Measurements from ENCODE around the gene ITGB3.

ITGB3 gene

DNA sequence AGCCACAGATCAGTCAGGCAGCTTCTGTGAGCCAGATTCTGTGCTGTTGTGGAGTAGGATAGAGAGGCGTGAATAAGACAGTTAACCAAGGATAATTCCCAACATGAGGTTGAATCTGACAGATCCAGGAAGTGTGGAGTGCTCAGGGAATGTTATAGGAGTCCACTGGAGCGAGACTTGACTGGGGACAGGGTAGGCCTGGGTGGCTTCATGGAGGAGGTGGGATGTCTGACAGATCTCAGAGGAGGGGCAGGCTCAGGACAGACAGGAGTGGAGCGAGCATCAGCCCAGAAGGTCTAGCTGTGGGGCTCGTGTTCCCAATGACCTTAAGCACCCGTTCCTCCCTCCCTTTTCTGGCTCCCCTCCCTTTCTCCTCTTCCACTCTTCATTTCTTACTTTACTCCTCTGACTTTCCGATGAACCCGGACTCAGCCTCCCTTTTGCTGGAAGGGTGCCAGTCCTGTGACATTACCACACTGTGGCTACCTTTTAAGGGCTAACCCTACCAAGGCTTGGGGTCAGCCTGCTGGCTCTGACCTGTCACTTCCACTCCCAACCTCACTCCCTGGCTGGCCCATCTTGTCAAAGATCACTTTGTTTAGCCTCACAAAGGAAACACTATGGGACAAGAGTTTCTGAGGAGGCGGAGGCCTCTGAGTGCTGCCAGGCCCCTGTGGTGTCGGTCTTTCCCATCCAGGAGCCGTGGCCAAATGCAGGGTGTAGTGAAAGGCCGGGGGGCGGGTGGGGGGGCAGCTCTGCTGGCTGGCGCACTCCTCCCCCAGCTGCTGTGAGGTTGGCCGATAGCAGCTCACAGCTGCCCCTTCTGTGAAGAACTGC lies 41.6 kb downstream of the ITGB3 start:
- Histone ChIP-seq H3K9me3 (ENCODE audit: control insufficient read depth, low read length) (no peaks in the 10 kb centered on the region), H3K4me1 (ENCODE audit: control insufficient read depth, insufficient read depth, low read length) (peaks cover 19% of the 10 kb centered on the region), H3K27ac (ENCODE audit: insufficient read depth, low read depth, low read length, poor library complexity, severe bottlenecking) (peak overlapping the region; percentile 31), H3K36me3 (ENCODE audit: control insufficient read depth, insufficient read depth, low read length) (no peaks in the 10 kb centered on the region), H3K4me3 (ENCODE audit: insufficient read depth, low read depth, low read length) (no peak overlapping the region), H3K27me3 (ENCODE audit: control insufficient read depth, insufficient read depth, low read length, poor library complexity, severe bottlenecking) (no peaks in the 10 kb centered on the region)
- 46 to 55% methylated on average over 14 of the region's 14 CpGs for WGBS, 2 experiments

DNA sequence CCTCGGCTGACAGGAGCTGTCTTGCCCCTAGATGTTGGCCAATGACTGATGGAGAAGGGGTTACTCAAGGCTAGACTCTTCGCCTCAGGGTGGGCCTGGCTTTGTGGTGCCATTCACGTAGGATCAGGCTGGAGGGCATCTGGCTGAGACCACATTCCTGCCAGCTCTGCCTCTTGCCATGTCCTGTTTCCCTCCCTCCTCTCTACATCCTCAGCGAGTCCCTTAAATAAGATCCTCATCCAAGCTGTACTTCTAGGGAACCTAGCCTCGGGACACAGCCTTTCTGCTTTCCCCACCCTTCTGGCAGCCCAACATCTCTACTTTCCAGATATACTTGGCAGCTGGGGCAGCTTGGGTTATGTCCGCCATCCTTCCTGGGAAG lies 42.2 kb downstream of the ITGB3 start:
- 70 to 72% methylated on average over 6 of the region's 6 CpGs for WGBS, 2 experiments
- H3K27ac ChIP-seq (ENCODE audit: insufficient read depth, low read depth, low read length, poor library complexity, severe bottlenecking), result peak overlapping the region; percentile 31
- no peaks in the 10 kb centered on the region for H3K27me3 ChIP-seq (ENCODE audit: control insufficient read depth, insufficient read depth, low read length, poor library complexity, severe bottlenecking)

DNA sequence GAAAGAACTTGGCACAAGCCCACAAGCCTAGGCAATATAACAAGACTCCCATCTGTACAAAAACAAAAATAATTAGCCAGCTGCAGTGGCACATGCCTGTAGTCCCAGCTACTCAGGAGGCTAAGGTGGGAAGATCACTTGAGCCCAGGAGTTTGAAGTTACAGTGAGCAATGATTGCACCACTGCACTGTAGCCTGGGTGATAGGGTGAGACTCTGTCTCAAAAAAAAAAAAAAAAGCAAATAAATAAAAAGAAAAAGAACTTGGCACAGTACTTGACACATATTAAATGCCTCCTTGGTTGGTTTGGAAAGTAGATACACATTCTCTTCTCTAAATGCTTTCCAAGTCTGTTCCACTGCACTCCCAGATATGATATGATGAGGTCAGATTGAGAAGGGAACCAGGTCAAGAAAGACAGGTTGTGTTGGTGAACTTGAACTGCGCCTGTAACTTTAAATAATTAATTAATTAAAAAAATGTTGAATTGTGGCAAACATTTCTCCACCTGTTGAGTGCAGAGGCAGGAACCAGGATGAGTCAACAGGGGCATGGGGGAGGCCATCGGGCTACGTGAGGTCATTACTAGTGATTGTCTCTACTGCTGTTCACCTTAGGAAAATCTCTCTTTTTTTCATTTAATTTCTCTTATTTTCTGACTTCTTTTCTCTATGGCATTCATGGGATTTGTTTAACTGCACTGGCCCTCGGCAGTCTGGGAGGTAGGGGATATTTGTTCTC lies 44.2 kb downstream of the ITGB3 start:
- Histone ChIP-seq H3K36me3 (ENCODE audit: control insufficient read depth, insufficient read depth, low read length) (no peaks in the 10 kb centered on the region), H3K27ac (ENCODE audit: insufficient read depth, low read depth, low read length, poor library complexity, severe bottlenecking) (no peak overlapping the region), H3K4me3 (ENCODE audit: insufficient read depth, low read depth, low read length) (no peak overlapping the region), H3K27me3 (ENCODE audit: control insufficient read depth, insufficient read depth, low read length, poor library complexity, severe bottlenecking) (no peaks in the 10 kb centered on the region), H3K4me1 (ENCODE audit: control insufficient read depth, insufficient read depth, low read length) (peaks cover 19% of the 10 kb centered on the region), H3K9me3 (ENCODE audit: control insufficient read depth, low read length) (no peaks in the 10 kb centered on the region)
- 92 to 94% methylated on average over 3 to 4 of the region's 4 CpGs for WGBS, 2 experiments

More for the DNA sequence above, 42.2 kb downstream of the ITGB3 start:
- H3K4me1 ChIP-seq (ENCODE audit: control insufficient read depth, insufficient read depth, low read length), result peaks cover 19% of the 10 kb centered on the region
- H3K4me3 ChIP-seq (ENCODE audit: insufficient read depth, low read depth, low read length), result no peak overlapping the region
- no peaks in the 10 kb centered on the region for H3K36me3 ChIP-seq (ENCODE audit: control insufficient read depth, insufficient read depth, low read length)
- no peaks in the 10 kb centered on the region for H3K9me3 ChIP-seq (ENCODE audit: control insufficient read depth, low read length)

DNA sequence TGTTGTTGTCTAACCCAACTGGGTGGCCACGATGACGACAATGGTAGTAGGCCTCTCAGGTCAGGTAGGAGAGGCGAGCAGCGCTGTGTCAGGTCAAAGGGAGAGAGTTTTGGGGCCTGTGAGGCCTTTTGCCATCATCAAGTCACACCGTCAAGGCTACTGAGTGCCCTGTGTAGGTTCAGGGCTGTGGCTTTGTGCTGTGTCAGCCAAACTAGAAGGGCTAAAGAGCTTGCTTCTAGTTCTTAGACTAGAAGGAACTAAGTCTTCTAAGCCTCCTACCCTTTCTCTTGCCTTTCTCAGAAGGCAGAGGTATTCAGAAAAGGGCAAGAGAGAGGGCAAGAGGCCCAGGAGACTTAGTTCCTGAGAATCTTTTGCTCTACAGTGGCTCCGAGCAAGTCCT lies 45.1 kb downstream of the ITGB3 start:
- H3K9me3 ChIP-seq (ENCODE audit: control insufficient read depth, low read length), result no peaks in the 10 kb centered on the region
- H3K4me1 ChIP-seq (ENCODE audit: control insufficient read depth, insufficient read depth, low read length), result peaks cover 19% of the 10 kb centered on the region
- no peaks in the 10 kb centered on the region for H3K36me3 ChIP-seq (ENCODE audit: control insufficient read depth, insufficient read depth, low read length)
- no peak overlapping the region for H3K4me3 ChIP-seq (ENCODE audit: insufficient read depth, low read depth, low read length)
- 95% methylated on average over 6 of the region's 6 CpGs for WGBS, 2 experiments
- H3K27ac ChIP-seq (ENCODE audit: insufficient read depth, low read depth, low read length, poor library complexity, severe bottlenecking), result no peak overlapping the region
- H3K27me3 ChIP-seq (ENCODE audit: control insufficient read depth, insufficient read depth, low read length, poor library complexity, severe bottlenecking), result no peaks in the 10 kb centered on the region

DNA sequence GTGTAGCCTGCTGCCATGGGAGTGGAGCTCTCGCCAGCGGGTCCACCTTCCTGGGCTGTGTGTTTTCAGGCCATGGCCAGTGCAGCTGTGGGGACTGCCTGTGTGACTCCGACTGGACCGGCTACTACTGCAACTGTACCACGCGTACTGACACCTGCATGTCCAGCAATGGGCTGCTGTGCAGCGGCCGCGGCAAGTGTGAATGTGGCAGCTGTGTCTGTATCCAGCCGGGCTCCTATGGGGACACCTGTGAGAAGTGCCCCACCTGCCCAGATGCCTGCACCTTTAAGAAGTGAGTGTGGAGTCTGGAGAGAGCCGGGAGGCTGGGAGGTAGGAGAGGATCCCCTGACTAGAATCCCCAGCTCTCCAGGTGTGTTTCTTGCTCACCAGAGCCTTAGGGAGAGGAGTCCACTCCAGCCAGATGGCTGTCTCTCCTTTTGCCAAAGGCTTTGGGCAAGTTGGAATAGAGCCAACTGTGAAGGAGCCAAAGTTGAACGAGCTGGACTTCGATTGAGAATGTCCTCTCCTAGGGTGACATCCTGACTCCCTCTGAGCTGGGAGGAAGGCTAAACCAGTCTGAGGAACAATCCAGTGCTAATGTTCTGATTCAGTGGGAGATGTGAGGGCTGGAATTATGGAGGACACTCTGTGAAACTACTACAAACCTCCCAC lies 45.7 kb downstream of the ITGB3 start:
- H3K27me3 ChIP-seq (ENCODE audit: control insufficient read depth, insufficient read depth, low read length, poor library complexity, severe bottlenecking), result no peaks in the 10 kb centered on the region
- no peaks in the 10 kb centered on the region for H3K9me3 ChIP-seq (ENCODE audit: control insufficient read depth, low read length)
- H3K4me1 ChIP-seq (ENCODE audit: control insufficient read depth, insufficient read depth, low read length), result peaks cover 17% of the 10 kb centered on the region
- H3K4me3 ChIP-seq (ENCODE audit: insufficient read depth, low read depth, low read length), result no peak overlapping the region
- no peaks in the 10 kb centered on the region for H3K36me3 ChIP-seq (ENCODE audit: control insufficient read depth, insufficient read depth, low read length)
- H3K27ac ChIP-seq (ENCODE audit: insufficient read depth, low read depth, low read length, poor library complexity, severe bottlenecking), result no peak overlapping the region
- WGBS, 2 experiments, result 92 to 95% methylated on average over 13 of the region's 13 CpGs

DNA sequence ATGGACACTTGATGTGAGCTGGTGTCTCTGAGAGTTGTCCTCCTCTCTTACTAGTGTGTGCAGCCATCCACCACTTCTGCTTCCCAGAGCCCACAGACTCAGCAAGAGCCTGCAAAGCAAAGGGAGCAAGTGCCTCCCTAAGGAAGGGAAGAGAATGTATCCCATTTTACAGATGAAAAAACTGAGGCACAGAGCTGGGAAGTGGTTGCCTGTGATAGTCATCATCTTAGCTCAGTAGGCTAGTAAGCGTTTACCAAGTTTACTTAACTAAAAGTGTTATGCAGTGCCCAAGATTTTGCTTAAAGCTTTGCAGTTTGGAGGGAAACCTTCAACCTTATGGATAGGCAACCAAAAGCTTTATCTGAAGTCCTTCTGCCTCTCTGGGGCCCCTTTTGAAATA lies 47.1 kb downstream of the ITGB3 start:
- peaks cover 6% of the 10 kb centered on the region for H3K4me1 ChIP-seq (ENCODE audit: control insufficient read depth, insufficient read depth, low read length)

DNA sequence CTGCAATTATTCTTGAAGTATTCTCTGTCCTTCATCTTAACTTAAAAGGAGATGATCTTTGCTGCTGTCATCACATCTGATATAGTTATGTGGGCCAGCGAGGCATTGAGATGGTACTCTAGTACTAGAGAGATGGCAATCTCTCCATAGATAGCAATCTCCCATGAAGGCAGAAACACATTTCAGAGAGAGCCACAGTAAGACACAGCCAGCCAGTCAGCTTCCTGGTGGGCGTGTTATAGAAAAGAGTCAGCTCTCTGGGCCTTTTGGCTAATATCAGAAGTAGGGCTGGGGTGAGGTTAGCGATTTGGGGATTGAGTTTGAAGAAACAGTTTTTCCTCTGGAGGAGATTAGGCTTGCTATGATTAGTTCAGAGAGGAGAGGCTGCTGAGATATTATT lies 47.5 kb downstream of the ITGB3 start:
- Histone ChIP-seq H3K4me1 (ENCODE audit: control insufficient read depth, insufficient read depth, low read length) (peaks cover 2% of the 10 kb centered on the region), H3K27me3 (ENCODE audit: control insufficient read depth, insufficient read depth, low read length, poor library complexity, severe bottlenecking) (no peaks in the 10 kb centered on the region), H3K9me3 (ENCODE audit: control insufficient read depth, low read length) (no peaks in the 10 kb centered on the region), H3K36me3 (ENCODE audit: control insufficient read depth, insufficient read depth, low read length) (no peaks in the 10 kb centered on the region), H3K27ac (ENCODE audit: insufficient read depth, low read depth, low read length, poor library complexity, severe bottlenecking) (no peak overlapping the region), H3K4me3 (ENCODE audit: insufficient read depth, low read depth, low read length) (no peak overlapping the region)
- 93 to 97% methylated on average over 3 of the region's 3 CpGs for WGBS, 2 experiments

More for the DNA sequence above, 47.1 kb downstream of the ITGB3 start:
- no peaks in the 10 kb centered on the region for H3K27me3 ChIP-seq (ENCODE audit: control insufficient read depth, insufficient read depth, low read length, poor library complexity, severe bottlenecking)
- no peaks in the 10 kb centered on the region for H3K9me3 ChIP-seq (ENCODE audit: control insufficient read depth, low read length)
- no peak overlapping the region for H3K27ac ChIP-seq (ENCODE audit: insufficient read depth, low read depth, low read length, poor library complexity, severe bottlenecking)
- H3K36me3 ChIP-seq (ENCODE audit: control insufficient read depth, insufficient read depth, low read length), result no peaks in the 10 kb centered on the region
- H3K4me3 ChIP-seq (ENCODE audit: insufficient read depth, low read depth, low read length), result no peak overlapping the region
- WGBS, 2 experiments, result 81 to 96% methylated on average over 1 of the region's 1 CpG

DNA sequence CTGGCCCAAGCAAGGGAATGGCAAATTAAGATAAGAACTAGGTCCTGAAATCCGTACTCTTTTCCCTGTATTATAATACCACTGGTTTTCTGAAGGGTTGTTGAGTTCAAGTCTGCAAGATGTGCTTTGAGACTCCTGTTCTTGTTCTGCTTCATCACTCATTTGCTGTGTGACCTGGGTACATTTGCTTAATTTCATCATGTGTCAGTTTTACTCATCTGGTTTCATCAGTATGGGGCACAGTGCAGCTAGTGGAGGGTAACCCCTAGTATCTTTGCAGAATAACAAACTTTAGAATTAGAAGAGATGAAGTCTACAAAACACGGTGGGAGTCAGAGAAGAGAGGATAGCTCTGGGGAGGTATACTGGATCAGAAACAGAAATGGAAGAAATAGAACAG lies 48.2 kb downstream of the ITGB3 start:
- Histone ChIP-seq H3K4me1 (ENCODE audit: control insufficient read depth, insufficient read depth, low read length) (no peaks in the 10 kb centered on the region), H3K4me3 (ENCODE audit: insufficient read depth, low read depth, low read length) (no peak overlapping the region), H3K9me3 (ENCODE audit: control insufficient read depth, low read length) (no peaks in the 10 kb centered on the region), H3K27ac (ENCODE audit: insufficient read depth, low read depth, low read length, poor library complexity, severe bottlenecking) (no peak overlapping the region), H3K36me3 (ENCODE audit: control insufficient read depth, insufficient read depth, low read length) (no peaks in the 10 kb centered on the region), H3K27me3 (ENCODE audit: control insufficient read depth, insufficient read depth, low read length, poor library complexity, severe bottlenecking) (no peaks in the 10 kb centered on the region)
- WGBS, 2 experiments, result 94 to 95% methylated on average over 2 of the region's 2 CpGs

DNA sequence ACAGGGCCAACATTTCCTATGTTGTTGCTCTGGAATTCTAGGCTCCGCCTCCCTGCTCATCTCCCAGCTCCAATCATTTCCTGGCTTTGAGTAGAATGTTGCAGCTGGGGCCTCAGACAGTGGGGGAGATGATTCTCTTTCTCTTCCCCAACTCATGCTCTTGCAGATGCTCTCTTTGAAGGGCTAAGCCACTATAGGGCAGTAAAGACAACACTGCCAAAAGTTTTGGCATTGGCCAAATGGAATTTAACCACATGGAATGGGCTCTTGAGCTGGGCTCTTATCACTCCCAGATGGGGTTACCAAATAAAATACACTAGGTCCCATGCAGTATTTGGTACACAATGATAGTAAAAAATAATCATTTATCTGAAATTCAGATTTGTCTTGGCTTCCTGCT lies 50.6 kb downstream of the ITGB3 start:
- no peak overlapping the region for H3K4me3 ChIP-seq (ENCODE audit: insufficient read depth, low read depth, low read length)
- H3K27me3 ChIP-seq (ENCODE audit: control insufficient read depth, insufficient read depth, low read length, poor library complexity, severe bottlenecking), result no peaks in the 10 kb centered on the region
- 94 to 95% methylated on average over 1 of the region's 1 CpG for WGBS, 2 experiments
- no peaks in the 10 kb centered on the region for H3K4me1 ChIP-seq (ENCODE audit: control insufficient read depth, insufficient read depth, low read length)
- no peaks in the 10 kb centered on the region for H3K9me3 ChIP-seq (ENCODE audit: control insufficient read depth, low read length)
- H3K36me3 ChIP-seq (ENCODE audit: control insufficient read depth, insufficient read depth, low read length), result no peaks in the 10 kb centered on the region
- no peak overlapping the region for H3K27ac ChIP-seq (ENCODE audit: insufficient read depth, low read depth, low read length, poor library complexity, severe bottlenecking)

DNA sequence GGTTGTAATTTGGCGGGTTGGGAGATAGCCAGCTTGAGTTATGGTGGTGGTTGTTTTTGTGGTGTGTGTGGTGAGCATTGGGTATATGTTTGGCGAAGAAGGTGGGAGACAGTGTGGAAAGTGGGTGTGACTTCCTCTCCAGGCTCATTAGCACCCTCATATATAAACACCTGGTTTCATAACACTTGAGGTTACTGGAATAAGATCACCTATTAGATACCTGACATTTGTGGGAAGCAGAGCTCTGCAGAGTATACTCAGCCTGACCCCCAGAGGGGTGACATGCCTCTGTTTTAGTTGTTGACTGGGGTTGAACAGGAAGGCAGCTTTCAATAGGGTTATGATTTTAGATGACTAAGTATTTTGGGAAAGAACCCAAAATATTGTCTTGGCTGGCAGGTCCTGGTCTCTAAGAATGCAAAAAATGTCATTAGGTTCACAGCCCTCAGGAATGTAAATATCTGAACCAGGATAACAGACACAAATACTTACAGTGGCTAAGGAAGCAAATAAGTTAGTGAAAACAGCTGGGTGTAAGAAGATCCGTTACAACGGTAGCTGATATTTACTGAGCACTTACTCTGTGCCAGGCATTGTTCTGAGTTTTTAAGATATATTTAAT lies 51.8 kb downstream of the ITGB3 start:
- Histone ChIP-seq H3K27ac (ENCODE audit: insufficient read depth, low read depth, low read length, poor library complexity, severe bottlenecking) (no peak overlapping the region), H3K36me3 (ENCODE audit: control insufficient read depth, insufficient read depth, low read length) (no peaks in the 10 kb centered on the region), H3K27me3 (ENCODE audit: control insufficient read depth, insufficient read depth, low read length, poor library complexity, severe bottlenecking) (no peaks in the 10 kb centered on the region), H3K9me3 (ENCODE audit: control insufficient read depth, low read length) (no peaks in the 10 kb centered on the region), H3K4me1 (ENCODE audit: control insufficient read depth, insufficient read depth, low read length) (peaks cover 3% of the 10 kb centered on the region), H3K4me3 (ENCODE audit: insufficient read depth, low read depth, low read length) (no peak overlapping the region)
- 90 to 100% methylated on average over 3 to 4 of the region's 4 CpGs for WGBS, 2 experiments

All from ectodermal cell (in vitro differentiated cells).